HG03196 (cell line): ENCODE data around the gene PTPRQ.
"Not testable (repeated sequence)": the region's sequence is repeated elsewhere in the genome, so short reads cannot be mapped to it uniquely, and the experiment has no call there.

ENCODE experiments used
- ATAC-seq: cut with Tn5 transposase; IDR thresholded peaks from one replicate; pipeline ENCODE4 v1.9.1; 2021; ENCODE audit not compliant: unreplicated experiment

The PTPRQ gene, protein sequence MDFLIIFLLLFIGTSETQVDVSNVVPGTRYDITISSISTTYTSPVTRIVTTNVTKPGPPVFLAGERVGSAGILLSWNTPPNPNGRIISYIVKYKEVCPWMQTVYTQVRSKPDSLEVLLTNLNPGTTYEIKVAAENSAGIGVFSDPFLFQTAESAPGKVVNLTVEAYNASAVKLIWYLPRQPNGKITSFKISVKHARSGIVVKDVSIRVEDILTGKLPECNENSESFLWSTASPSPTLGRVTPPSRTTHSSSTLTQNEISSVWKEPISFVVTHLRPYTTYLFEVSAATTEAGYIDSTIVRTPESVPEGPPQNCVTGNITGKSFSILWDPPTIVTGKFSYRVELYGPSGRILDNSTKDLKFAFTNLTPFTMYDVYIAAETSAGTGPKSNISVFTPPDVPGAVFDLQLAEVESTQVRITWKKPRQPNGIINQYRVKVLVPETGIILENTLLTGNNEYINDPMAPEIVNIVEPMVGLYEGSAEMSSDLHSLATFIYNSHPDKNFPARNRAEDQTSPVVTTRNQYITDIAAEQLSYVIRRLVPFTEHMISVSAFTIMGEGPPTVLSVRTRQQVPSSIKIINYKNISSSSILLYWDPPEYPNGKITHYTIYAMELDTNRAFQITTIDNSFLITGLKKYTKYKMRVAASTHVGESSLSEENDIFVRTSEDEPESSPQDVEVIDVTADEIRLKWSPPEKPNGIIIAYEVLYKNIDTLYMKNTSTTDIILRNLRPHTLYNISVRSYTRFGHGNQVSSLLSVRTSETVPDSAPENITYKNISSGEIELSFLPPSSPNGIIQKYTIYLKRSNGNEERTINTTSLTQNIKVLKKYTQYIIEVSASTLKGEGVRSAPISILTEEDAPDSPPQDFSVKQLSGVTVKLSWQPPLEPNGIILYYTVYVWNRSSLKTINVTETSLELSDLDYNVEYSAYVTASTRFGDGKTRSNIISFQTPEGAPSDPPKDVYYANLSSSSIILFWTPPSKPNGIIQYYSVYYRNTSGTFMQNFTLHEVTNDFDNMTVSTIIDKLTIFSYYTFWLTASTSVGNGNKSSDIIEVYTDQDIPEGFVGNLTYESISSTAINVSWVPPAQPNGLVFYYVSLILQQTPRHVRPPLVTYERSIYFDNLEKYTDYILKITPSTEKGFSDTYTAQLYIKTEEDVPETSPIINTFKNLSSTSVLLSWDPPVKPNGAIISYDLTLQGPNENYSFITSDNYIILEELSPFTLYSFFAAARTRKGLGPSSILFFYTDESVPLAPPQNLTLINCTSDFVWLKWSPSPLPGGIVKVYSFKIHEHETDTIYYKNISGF (N-terminal part only)

GRCh38 chr12:80443974-80444666 is at the start of gene PTPRQ:
PTPRQ (plus strand) TSS chr12:80444235; CDS start chr12:80444346, 111 bp downstream.
- ATAC-seq = no peak

- no peak for ATAC-seq
These were observed 43.5 kb upstream of the PTPRQ start for GRCh38 chr12:80400571-80400991.

DNA sequence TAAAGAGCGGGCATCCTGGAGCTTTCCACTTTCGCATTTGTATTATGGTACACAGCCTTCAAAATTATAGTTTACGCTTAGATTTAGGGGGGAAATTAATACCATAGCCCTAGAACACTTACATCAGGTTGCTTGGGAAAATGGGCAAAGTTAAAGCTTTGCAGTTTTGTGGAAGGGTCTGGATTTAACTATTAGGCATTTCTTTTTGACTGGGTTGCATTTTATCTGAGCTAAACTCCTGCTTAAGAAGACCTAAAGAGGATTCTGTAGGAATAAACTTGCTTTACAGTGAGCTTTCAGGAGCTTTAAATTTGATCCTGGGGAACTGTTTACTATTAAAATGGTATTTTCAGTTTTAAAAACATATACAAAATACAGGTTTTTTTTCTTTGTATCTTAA is 42.8 kb upstream of the PTPRQ start:
- ATAC-seq = no peak

- ATAC-seq = no peak
These were observed 39.4 kb upstream of the PTPRQ start for GRCh38 chr12:80404629-80405028.

GRCh38 chr12:80406253-80406652 is 37.8 kb upstream of the PTPRQ start:
- ATAC-seq = no peak

GRCh38 chr12:80411787-80412186 is 32.2 kb upstream of the PTPRQ start:
- ATAC-seq = no peak

- ATAC-seq = no peak
These were observed 31.6 kb upstream of the PTPRQ start for GRCh38 chr12:80412343-80412953.

DNA sequence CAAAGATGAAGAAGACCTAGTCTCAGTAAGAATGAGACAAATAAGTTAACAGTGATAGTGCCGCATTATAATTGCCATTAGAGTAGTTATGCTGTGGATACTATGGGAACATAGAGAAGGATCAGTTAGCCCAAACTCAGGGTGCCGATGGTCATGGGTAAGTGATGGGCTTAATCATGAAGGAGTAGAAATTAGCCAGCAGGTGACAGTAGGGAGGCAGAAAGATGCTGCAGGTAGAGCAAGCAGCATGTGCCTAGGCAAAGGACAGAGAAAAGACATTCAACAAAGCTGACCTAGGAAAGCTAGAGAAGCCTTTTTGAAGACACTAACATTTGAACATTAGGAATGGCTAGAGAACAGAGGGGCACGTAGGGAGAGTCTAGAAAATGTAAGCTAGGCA is 30.6 kb upstream of the PTPRQ start:
- no peak for ATAC-seq

DNA sequence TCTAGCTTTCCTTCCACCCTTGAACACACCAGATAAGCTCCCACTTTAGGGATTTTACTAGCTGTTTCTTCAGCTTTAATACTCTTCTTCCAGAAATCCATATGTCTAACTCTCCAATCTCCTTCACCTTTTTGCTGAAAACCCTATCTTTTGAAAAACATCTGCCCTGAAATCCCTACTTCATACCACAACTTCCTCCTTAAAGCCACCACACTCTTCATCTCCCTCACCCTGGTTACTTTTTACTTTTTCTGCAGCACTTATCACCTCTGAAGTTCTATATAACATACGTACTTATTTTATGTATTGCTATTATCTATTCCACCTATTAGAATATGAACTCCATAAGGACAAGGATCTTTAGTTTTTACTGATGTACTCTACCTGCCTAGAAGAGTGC is 28.6 kb upstream of the PTPRQ start:
- no peak for ATAC-seq

GRCh38 chr12:80419644-80420043 is 24.4 kb upstream of the PTPRQ start:
- ATAC-seq = no peak

GRCh38 chr12:80420075-80420474 is 24.0 kb upstream of the PTPRQ start:
- no peak for ATAC-seq

GRCh38 chr12:80422550-80422949 is 21.5 kb upstream of the PTPRQ start:
- no peak for ATAC-seq

DNA sequence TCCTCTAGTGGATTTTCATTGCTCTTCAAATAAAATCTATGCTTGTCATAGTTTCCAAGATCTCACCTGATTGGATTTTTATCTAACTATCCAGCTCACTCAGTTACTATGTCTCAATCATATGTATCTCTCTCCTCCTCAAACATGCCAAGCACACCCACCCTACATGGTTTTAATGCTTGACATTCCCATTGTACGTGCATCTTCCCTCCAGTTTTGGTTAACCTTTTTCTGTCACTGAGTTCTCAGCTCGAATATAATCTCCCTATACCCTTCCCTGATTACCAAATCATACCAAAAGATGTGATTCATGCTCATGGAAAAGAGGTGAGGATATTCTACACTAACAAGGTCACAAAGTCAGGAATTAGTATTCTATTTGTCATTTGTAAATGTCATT is 12.0 kb upstream of the PTPRQ start:
- ATAC-seq = no peak

GRCh38 chr12:80441921-80442320 is 2.1 kb upstream of the PTPRQ start:
- ATAC-seq = no peak

DNA sequence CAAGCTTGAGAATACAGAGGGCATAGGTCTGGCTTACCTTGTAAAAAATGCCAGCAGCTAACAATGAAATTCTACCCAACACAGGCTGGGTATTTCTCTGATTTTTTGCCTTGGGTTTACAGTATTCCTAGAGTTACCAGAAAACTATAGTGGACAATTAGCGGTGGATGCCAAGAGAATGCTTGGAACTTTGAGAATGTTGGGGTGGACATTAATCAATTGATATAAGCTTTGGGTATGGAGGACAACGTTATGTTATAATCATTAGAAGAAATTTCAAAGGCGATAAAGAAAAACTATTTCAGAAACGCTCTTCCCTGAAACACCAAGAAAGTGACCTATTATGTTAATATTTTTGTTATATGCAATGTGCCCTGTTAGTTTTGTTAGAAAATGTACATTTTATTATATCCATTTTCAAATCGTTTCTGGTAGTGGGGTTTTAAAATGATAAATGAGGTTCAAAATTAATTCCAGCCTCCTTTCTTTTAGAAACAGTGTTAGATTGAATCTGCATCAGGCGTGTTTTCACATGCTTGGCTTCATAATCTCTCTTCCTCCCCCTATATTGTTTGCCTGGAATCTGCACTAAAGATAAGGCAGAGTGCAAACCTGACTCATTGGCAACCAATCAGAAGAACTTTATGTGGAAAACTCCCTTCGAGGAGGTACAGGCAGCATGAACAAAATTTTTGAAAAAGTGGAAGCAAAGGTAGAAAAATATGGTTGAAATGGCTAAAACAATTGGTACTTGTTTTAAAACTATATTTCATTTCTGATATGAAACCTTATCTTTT is 1.4 kb upstream of the PTPRQ start:
- ATAC-seq = no peak

DNA sequence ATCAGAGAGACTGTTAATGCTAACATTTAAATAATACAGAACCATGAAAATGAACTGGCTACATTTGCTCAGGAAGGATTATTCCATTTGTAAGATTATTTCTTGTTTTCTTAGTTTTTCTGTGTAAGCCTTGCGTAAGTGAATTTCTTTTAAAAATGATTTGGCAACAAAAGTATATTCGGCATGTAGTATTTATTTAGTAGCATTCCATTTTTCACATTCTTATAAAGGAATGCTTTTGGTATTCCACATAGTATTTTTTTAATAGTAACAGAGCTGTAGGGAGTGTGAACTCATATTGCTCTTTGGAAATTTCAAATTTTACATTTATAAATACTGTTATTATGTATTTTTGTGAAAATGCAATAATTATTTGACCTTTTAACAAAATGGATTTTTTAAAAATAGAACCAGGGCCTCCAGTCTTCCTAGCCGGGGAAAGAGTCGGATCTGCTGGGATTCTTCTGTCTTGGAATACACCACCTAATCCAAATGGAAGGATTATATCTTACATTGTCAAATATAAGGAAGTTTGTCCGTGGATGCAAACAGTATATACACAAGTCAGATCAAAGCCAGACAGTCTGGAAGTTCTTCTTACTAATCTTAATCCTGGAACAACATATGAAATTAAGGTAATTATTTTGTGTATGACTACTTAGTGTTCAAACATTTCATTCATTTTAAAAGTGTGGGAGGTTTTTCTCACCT is 1.2 kb downstream of the PTPRQ start:
- ATAC-seq = no peak

- no peak for ATAC-seq
These were observed 12.5 kb downstream of the PTPRQ start for GRCh38 chr12:80456513-80456912.

DNA sequence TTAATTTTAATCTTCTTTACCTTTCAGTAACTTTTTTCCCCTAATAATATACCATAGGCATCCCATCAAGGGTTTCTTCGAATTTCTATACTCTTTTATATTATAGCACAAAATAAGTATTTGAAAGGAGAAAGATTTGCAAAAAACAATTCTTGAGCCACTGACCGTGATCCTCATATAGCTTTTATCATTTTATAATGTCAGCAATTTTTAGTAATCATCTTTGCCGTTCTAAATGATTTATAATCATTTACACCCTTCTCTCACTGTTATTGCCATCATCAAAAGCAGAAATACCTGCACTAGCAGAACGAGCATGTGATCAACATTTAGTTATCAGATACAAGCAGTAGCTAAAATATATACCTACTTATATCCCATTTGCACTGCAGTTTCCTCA is 16.9 kb downstream of the PTPRQ start:
- ATAC-seq = no peak

DNA sequence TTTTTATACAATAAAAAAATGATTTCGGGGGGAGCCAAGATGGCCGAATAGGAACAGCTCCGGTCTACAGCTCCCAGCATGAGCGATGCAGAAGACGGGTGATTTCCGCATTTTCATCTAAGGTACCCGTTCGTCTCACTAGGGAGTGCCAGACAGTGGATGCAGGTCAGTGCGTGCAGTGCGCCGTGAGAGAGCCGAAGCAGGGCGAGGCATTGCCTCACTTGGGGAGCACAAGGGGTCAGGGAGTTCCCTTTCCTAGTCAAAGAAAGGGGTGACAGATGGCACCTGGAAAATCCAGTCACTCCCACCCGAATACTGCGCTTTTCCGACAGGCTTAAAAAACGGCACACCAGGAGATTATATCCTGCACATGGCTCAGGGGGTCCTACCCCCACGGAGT is 17.8 kb downstream of the PTPRQ start:
- not testable (repeated sequence) for ATAC-seq
